PC-3 (cell line): ENCODE data around the gene TAL1. TPM values are rescaled to one million over a fixed set of nuclear protein-coding genes. Genes with fewer than 3 reads are reported as not detected.

Experiments
- ATAC-seq: fragments of 200-7000 bp; cut with Tn5 transposase; 2 replicates; pipeline ENCODE4 v1.9.1; 2020; ENCODE audit warnings: mild to moderate bottlenecking, moderate library complexity
- BruUV-seq: library from RNA; stranded (reverse); fragments of 400-500 nt; replicated peaks from 2 replicates; lab custom pipeline; 2021; lab: Mats Ljungman, UMichigan
- CTCF ChIA-PET: fragments of 300-600 bp; sonication (Branson Sonifier 250); formaldehyde crosslinking; loops from one replicate; lab custom pipeline; 2022; ENCODE audit warnings: antibody characterized with exemption; lab: Charles Lee
- POLR2A ChIA-PET: fragments of 300-600 bp; sonication (Branson Sonifier 250); formaldehyde crosslinking; loops from one replicate; lab custom pipeline; 2022; ENCODE audit warnings: antibody characterized with exemption; ENCODE audit not compliant: unreplicated experiment; lab: Charles Lee
- DNase-seq: peaks from one replicate; pipeline ENCODE4 v3.0.0-alpha.2; 2015
- H2AFZ ChIP-seq: fragments of 300-600 bp; sonication (generic); 2 replicates; pipeline ENCODE4 v1.6.0; 2016; ENCODE audit warnings: antibody characterized with exemption, low read length
- H3F3A ChIP-seq: fragments of 300-600 bp; sonication (generic); one replicate; pipeline ENCODE4 v1.6.0; 2017; ENCODE audit warnings: antibody characterized with exemption, low read length, control low read depth, mild to moderate bottlenecking; ENCODE audit not compliant: unreplicated experiment
- H3K27ac ChIP-seq: fragments of 300-600 bp; sonication (generic); 2 replicates; pipeline ENCODE4 v1.5.1; 2016; ENCODE audit warnings: mild to moderate bottlenecking, low read length
- H3K27me3 ChIP-seq: fragments of 300-600 bp; sonication (generic); 2 replicates; pipeline ENCODE4 v1.6.1; 2016; ENCODE audit warnings: low read length, mixed read lengths
- H3K36me3 ChIP-seq: fragments of 300-600 bp; sonication (generic); 2 replicates; pipeline ENCODE4 v1.6.1; 2016; ENCODE audit warnings: low read depth, mixed run types, low read length, mixed read lengths
- H3K4me1 ChIP-seq: fragments of 300-600 bp; sonication (generic); 2 replicates; pipeline ENCODE4 v1.5.1; 2016; ENCODE audit warnings: low read length; ENCODE audit not compliant: insufficient read depth
- H3K4me2 ChIP-seq: fragments of 300-600 bp; sonication (generic); 2 replicates; pipeline ENCODE4 v1.6.0; 2016; ENCODE audit warnings: low read length
- H3K4me3 ChIP-seq: fragments of 300-600 bp; sonication (generic); 2 replicates; pipeline ENCODE4 v1.5.1; 2016; ENCODE audit warnings: mild to moderate bottlenecking, low read length, mixed read lengths
- H3K79me2 ChIP-seq: fragments of 300-600 bp; sonication (generic); 2 replicates; pipeline ENCODE4 v1.6.1; 2017; ENCODE audit warnings: low read length, mixed read lengths
- H3K9ac ChIP-seq: fragments of 300-600 bp; sonication (generic); 2 replicates; pipeline ENCODE4 v1.6.0; 2016; ENCODE audit warnings: mild to moderate bottlenecking, low read length
- H3K9me2 ChIP-seq: fragments of 300-600 bp; sonication (generic); replicated peaks from 2 replicates; pipeline ENCODE4 v1.6.1; 2016; ENCODE audit warnings: mixed run types, low read length, mixed read lengths
- H3K9me3 ChIP-seq: fragments of 300-600 bp; sonication (generic); 2 replicates; pipeline ENCODE4 v1.6.1; 2016; ENCODE audit warnings: low read length, mixed read lengths
- H4K20me1 ChIP-seq: fragments of 300-600 bp; sonication (generic); 2 replicates; pipeline ENCODE4 v1.6.1; 2016; ENCODE audit warnings: low read length, mixed read lengths
- CTCF ChIP-seq: fragments of 300-600 bp; sonication (generic); conservative IDR thresholded peaks from 2 replicates; pipeline ENCODE4 v1.5.1; 2017; ENCODE audit warnings: antibody characterized with exemption, low read depth, mild to moderate bottlenecking, low read length
- EZH2 ChIP-seq: fragments of 300-600 bp; sonication (generic); IDR thresholded peaks from one replicate; pipeline ENCODE4 v1.6.1; 2017; ENCODE audit warnings: antibody characterized with exemption, mild to moderate bottlenecking, low read length; ENCODE audit not compliant: unreplicated experiment
- EZH2phosphoT487 ChIP-seq: fragments of 300-600 bp; sonication (generic); IDR thresholded peaks from 2 replicates; pipeline ENCODE4 v1.6.1; 2018; ENCODE audit warnings: mild to moderate bottlenecking, antibody characterized with exemption, low read length, borderline replicate concordance
- intact Hi-C: fragments of 100-400 bp; cut with micrococcal nuclease; formaldehyde crosslinking; loops from 2 replicates; pipeline ENCODE4 v1.9.0; 2023
- total RNA-seq: library from RNA; depleted of rRNA; stranded (reverse); fragments of >200 nt; gene quantifications from 2 replicates; pipeline ENCODE4 v1.2.3, GENCODE V29; 2014

TAL1 gene
- total RNA-seq, 1 experiment from 2014 or later: not detected

- Histone ChIP-seq H3K9me3 (no peaks in the 10 kb centered on the region), H3K4me1 (no peaks in the 10 kb centered on the region), H3K36me3 (no peaks in the 10 kb centered on the region), H3K9me2 (no peaks in the 10 kb centered on the region), H3F3A (no peaks in the 10 kb centered on the region), H3K9ac (no peak overlapping the region), H4K20me1 (no peaks in the 10 kb centered on the region), H3K4me2 (no peak overlapping the region), H3K27me3 (no peaks in the 10 kb centered on the region), H3K79me2 (no peaks in the 10 kb centered on the region), H2AFZ (no peak overlapping the region), H3K4me3 (no peak overlapping the region), H3K27ac (no peak overlapping the region)
- ChIA-PET CTCF (interaction anchor here (0.6 kb wide), 1 partner anchor 156 kb away, joined by 3 read pairs; no protein-coding TSS in a partner anchor), POLR2A (no interaction called here)
- TF ChIP-seq EZH2 (no peak), EZH2phosphoT487 (no peak), CTCF (no peak)
- intact Hi-C loops: no loop called here
- no TSS peak for BruUV-seq
- ATAC-seq (no peak), DNase-seq (no peak)
These were observed 44.1 kb downstream of the TAL1 start for GRCh38 chr1:47187926-47188250.

GRCh38 chr1:47187231-47187925, 44.6 kb downstream of the TAL1 start:
- ATAC-seq (no peak), DNase-seq (no peak)
- POLR2A ChIA-PET: no interaction called here
- Histone ChIP-seq H3K4me1 (no peaks in the 10 kb centered on the region), H3K36me3 (no peaks in the 10 kb centered on the region), H3K9me3 (no peaks in the 10 kb centered on the region), H3K4me2 (no peak overlapping the region), H4K20me1 (no peaks in the 10 kb centered on the region), H3K4me3 (no peak overlapping the region), H3K79me2 (no peaks in the 10 kb centered on the region), H2AFZ (no peak overlapping the region), H3K27ac (no peak overlapping the region), H3K9ac (no peak overlapping the region), H3K27me3 (no peaks in the 10 kb centered on the region), H3K9me2 (no peaks in the 10 kb centered on the region), H3F3A (no peaks in the 10 kb centered on the region)
- intact Hi-C loops: no loop called here
- BruUV-seq: no TSS peak
- CTCF ChIA-PET: no interaction called here
- no peak for TF ChIP-seq EZH2phosphoT487
- no peak for TF ChIP-seq EZH2
- TF ChIP-seq CTCF: no peak
